HG03469 (cell line): ENCODE results near the gene ROBO2.

ENCODE experiments used
- ATAC-seq: cut with Tn5 transposase; IDR thresholded peaks from one replicate; pipeline ENCODE4 v1.9.1; 2021; ENCODE audit warnings: mild to moderate bottlenecking, moderate library complexity, moderate number of reproducible peaks; ENCODE audit not compliant: unreplicated experiment

The ROBO2 gene

GRCh38 chr3:77541203-77541922 lies 501.5 kb downstream of the ROBO2 start:
- ATAC-seq = no peak

GRCh38 chr3:77546246-77546645 lies 506.3 kb downstream of the ROBO2 start:
- ATAC-seq = no peak

- ATAC-seq = no peak
Observed at GRCh38 chr3:77549034-77549433, 509.1 kb downstream of the ROBO2 start.

GRCh38 chr3:77553240-77553639 lies 513.3 kb downstream of the ROBO2 start:
- ATAC-seq = no peak

- no peak for ATAC-seq
Observed at GRCh38 chr3:77562089-77562488, 522.2 kb downstream of the ROBO2 start.

GRCh38 chr3:77563012-77563411 lies 523.1 kb downstream of the ROBO2 start:
- ATAC-seq = no peak

- no peak for ATAC-seq
Observed at GRCh38 chr3:77566055-77566454, 526.2 kb downstream of the ROBO2 start.

- ATAC-seq = no peak
Observed at GRCh38 chr3:77571971-77572715, 532.2 kb downstream of the ROBO2 start.

- no peak for ATAC-seq
Observed at GRCh38 chr3:77577264-77577663, 537.4 kb downstream of the ROBO2 start.

- no peak for ATAC-seq
Observed at GRCh38 chr3:77586216-77586615, 546.3 kb downstream of the ROBO2 start.

- ATAC-seq = no peak
Observed at GRCh38 chr3:77588863-77589262, 549.0 kb downstream of the ROBO2 start.

GRCh38 chr3:77590191-77590590 lies 550.3 kb downstream of the ROBO2 start:
- no peak for ATAC-seq

GRCh38 chr3:77595371-77595870 lies 555.5 kb downstream of the ROBO2 start:
- ATAC-seq = no peak

- no peak for ATAC-seq
Observed at GRCh38 chr3:77599948-77600347, 560.0 kb downstream of the ROBO2 start.

GRCh38 chr3:77601823-77602415 lies 562.0 kb downstream of the ROBO2 start:
- ATAC-seq = no peak

- no peak for ATAC-seq
Observed at GRCh38 chr3:77602722-77603121, 562.8 kb downstream of the ROBO2 start.

GRCh38 chr3:77605308-77605707 lies 565.4 kb downstream of the ROBO2 start:
- ATAC-seq = no peak

- ATAC-seq = no peak
Observed at GRCh38 chr3:77605865-77606264, 566.0 kb downstream of the ROBO2 start.

- no peak for ATAC-seq
Observed at GRCh38 chr3:77606372-77606771, 566.5 kb downstream of the ROBO2 start.

- no peak for ATAC-seq
Observed at GRCh38 chr3:77618686-77619085, 578.8 kb downstream of the ROBO2 start.

GRCh38 chr3:77620009-77620408 lies 580.1 kb downstream of the ROBO2 start:
- ATAC-seq = no peak

- no peak for ATAC-seq
Observed at GRCh38 chr3:77623500-77623899, 583.6 kb downstream of the ROBO2 start.
